Osteoblast (primary cell): ENCODE data around the gene NRCAM. TPM values are rescaled to one million over a fixed set of nuclear protein-coding genes. Genes with fewer than 3 reads are reported as not detected.
A peak's percentile ranks its signal among the peaks of the same experiment; 100 is the strongest.
"Not testable (repeated sequence)": the region's sequence is repeated elsewhere in the genome, so short reads cannot be mapped to it uniquely, and the experiment has no call there.

Experiments used
- DNase-seq: peaks from one replicate; pipeline ENCODE4 v3.0.0; 2011; ENCODE audit warnings: low spot score, mixed read lengths; ENCODE audit not compliant: insufficient read length; ENCODE audit errors: missing footprints
- H2AFZ ChIP-seq: 2 replicates; pipeline ENCODE4 v1.6.0; 2011; ENCODE audit warnings: mild to moderate bottlenecking, low read length
- H3K27ac ChIP-seq: 2 replicates; pipeline ENCODE4 v1.5.1; 2011; ENCODE audit warnings: mild to moderate bottlenecking, low read depth, low read length, moderate library complexity
- H3K27me3 ChIP-seq: 2 replicates; pipeline ENCODE4 v1.6.0; 2012; ENCODE audit warnings: mild to moderate bottlenecking, control low read depth, inconsistent platforms, low read length, moderate library complexity; ENCODE audit not compliant: insufficient read depth
- H3K36me3 ChIP-seq: 2 replicates; pipeline ENCODE4 v1.5.1; 2011; ENCODE audit warnings: mild to moderate bottlenecking, low read length, control low read depth, moderate library complexity; ENCODE audit not compliant: insufficient read depth
- H3K4me1 ChIP-seq: 2 replicates; pipeline ENCODE4 v1.5.1; 2011; ENCODE audit warnings: mild to moderate bottlenecking, low read length, control low read depth, moderate library complexity; ENCODE audit not compliant: insufficient read depth
- H3K4me2 ChIP-seq: 2 replicates; pipeline ENCODE4 v1.6.0; 2011; ENCODE audit warnings: mild to moderate bottlenecking, low read length; ENCODE audit not compliant: insufficient read depth
- H3K4me3 ChIP-seq: fragments of 200-600 bp; sonication (generic); 3 replicates; pipeline ENCODE4 v1.5.1; 2012; ENCODE audit warnings: mild to moderate bottlenecking, low read length, inconsistent platforms; ENCODE audit not compliant: insufficient read depth
- H3K79me2 ChIP-seq: 2 replicates; pipeline ENCODE4 v1.6.0; 2012; ENCODE audit warnings: mild to moderate bottlenecking, low read length, control low read depth, inconsistent platforms; ENCODE audit not compliant: insufficient read depth
- H3K9me3 ChIP-seq: 2 replicates; pipeline ENCODE4 v1.5.1; 2011; ENCODE audit warnings: low read depth, low read length, control low read depth
- H4K20me1 ChIP-seq: 2 replicates; pipeline ENCODE4 v1.6.0; 2012; ENCODE audit warnings: mild to moderate bottlenecking, low read length, control low read depth; ENCODE audit not compliant: insufficient read depth
- CTCF ChIP-seq: IDR thresholded peaks from 2 replicates; pipeline ENCODE4 v1.5.1; 2011; ENCODE audit warnings: mild to moderate bottlenecking, low read depth, low read length, moderate library complexity; ENCODE audit errors: extremely low read depth
- total RNA-seq: library from RNA; depleted of rRNA; stranded (reverse); fragments of >200 nt; gene quantifications from 2 replicates; pipeline ENCODE4 v1.2.3, GENCODE V29; 2012

NRCAM gene
- 0.88 and 2.2 TPM in 2 replicates for total RNA-seq

GRCh38 chr7:108455998-108456677 is at the start of gene NRCAM:
Gene NRCAM (minus strand): TSS chr7:108456436. CDS start chr7:108240064, 216,372 bp downstream.
- no peak for TF ChIP-seq CTCF
- Histone ChIP-seq H3K9me3 (no peaks in the 10 kb centered on the region), H3K79me2 (no peaks in the 10 kb centered on the region), H2AFZ (peak within 1 kb of the TSS; percentile 86), H3K4me2 (peak within 1 kb of the TSS; percentile 71), H3K4me1 (peaks cover 10% of the 10 kb centered on the region), H4K20me1 (no peaks in the 10 kb centered on the region), H3K4me3 (peak within 1 kb of the TSS; percentile 72), H3K36me3 (no peaks in the 10 kb centered on the region), H3K27ac (no peak within 1 kb of the TSS), H3K27me3 (peaks cover 40% of the 10 kb centered on the region)
- DNase-seq, result peak; percentile 84

- not testable (repeated sequence) for H3K4me2 ChIP-seq
Measured at GRCh38 chr7:108504576-108504975, 48.3 kb upstream of the NRCAM start.

GRCh38 chr7:108503112-108504026 is 47.1 kb upstream of the NRCAM start:
- H4K20me1 ChIP-seq, result peaks cover 4% of the 10 kb centered on the region
- no peak overlapping the region for H2AFZ ChIP-seq
- peak; percentile 13 for DNase-seq
- no peak overlapping the region for H3K4me3 ChIP-seq
- no peak for TF ChIP-seq CTCF
- no peak overlapping the region for H3K27ac ChIP-seq
- peaks cover 7% of the 10 kb centered on the region for H3K79me2 ChIP-seq
- H3K36me3 ChIP-seq, result peaks cover 11% of the 10 kb centered on the region
- no peaks in the 10 kb centered on the region for H3K27me3 ChIP-seq
- no peak overlapping the region for H3K4me2 ChIP-seq
- no peaks in the 10 kb centered on the region for H3K4me1 ChIP-seq
- H3K9me3 ChIP-seq, result no peaks in the 10 kb centered on the region

More at GRCh38 chr7:108504576-108504975, 48.3 kb upstream of the NRCAM start:
- H3K4me3 ChIP-seq, H3K79me2 ChIP-seq, DNase-seq, H3K27me3 ChIP-seq, H3K4me1 ChIP-seq, H3K27ac ChIP-seq, H3K9me3 ChIP-seq, H4K20me1 ChIP-seq, H2AFZ ChIP-seq: not testable (repeated sequence)
- peaks cover 11% of the 10 kb centered on the region for H3K36me3 ChIP-seq

- peak; percentile 6 for DNase-seq
- no peak for TF ChIP-seq CTCF
- Histone ChIP-seq H2AFZ (no peak overlapping the region), H3K27ac (no peak overlapping the region), H3K9me3 (no peaks in the 10 kb centered on the region), H3K4me3 (no peak overlapping the region), H4K20me1 (peaks cover 4% of the 10 kb centered on the region), H3K4me1 (no peaks in the 10 kb centered on the region), H3K36me3 (peaks cover 11% of the 10 kb centered on the region), H3K4me2 (no peak overlapping the region), H3K27me3 (no peaks in the 10 kb centered on the region), H3K79me2 (peaks cover 3% of the 10 kb centered on the region)
Measured at GRCh38 chr7:108499566-108499965, 43.3 kb upstream of the NRCAM start.
